OCI-LY3 (cell line): ENCODE measurements around the gene ITGAE.

Experiments
- CTCF ChIP-seq: fragments of 200-600, 300-600 bp; sonication (generic); IDR thresholded peaks from 2 replicates; pipeline ENCODE4 v1.5.1; 2014; ENCODE audit warnings: antibody characterized with exemption, low read length, low read depth
- EZH2phosphoT487 ChIP-seq: fragments of 200-600 bp; shearing (Covaris generic); IDR thresholded peaks from 2 replicates; pipeline ENCODE4 v1.6.1; 2018; ENCODE audit warnings: antibody characterized with exemption, mixed run types, low read depth

GRCh38 chr17:3843935-3844516 is 43.0 kb upstream of the ITGAE start:
- TF ChIP-seq CTCF, result peak; percentile 59
- no peak for TF ChIP-seq EZH2phosphoT487
